Activated T-cell treated with anti-CD3 and anti-CD28 coated beads, Interleukin-2, amount 50 U/mL, for 72 hours (primary cell): ENCODE measurements around the gene BRAT1. TPM values are rescaled to one million over a fixed set of nuclear protein-coding genes. Genes with fewer than 3 reads are reported as not detected.

Source experiments
- ATAC-seq, 2 donors: fragments of 150-1000 bp; cut with Tn5 transposase; replicated peaks in 1 of 2; 2 replicates each; pipeline ENCODE4 v1.10.0; 2021; ENCODE audit warnings: moderate library complexity in 2 of 2, mild to moderate bottlenecking in 1 of 2
- DNase-seq, 2 donors: peaks; one replicate each; pipeline ENCODE4 v3.0.0; 2021 to 2022; ENCODE audit warnings: mixed read lengths in 1 of 2
- H3K27ac Mint-ChIP-seq: one replicate; pipeline ENCODE4 v1.8.0; 2022; ENCODE audit warnings: mild to moderate bottlenecking, moderate library complexity, mixed read lengths
- H3K27me3 Mint-ChIP-seq: one replicate; pipeline ENCODE4 v1.8.0; 2022; ENCODE audit warnings: low read depth, mixed read lengths
- H3K36me3 Mint-ChIP-seq, 2 donors: one replicate each; pipeline ENCODE4 v1.8.0; 2022; ENCODE audit warnings: mixed read lengths in 2 of 2, mild to moderate bottlenecking in 1 of 2; ENCODE audit not compliant: insufficient read depth in 2 of 2
- H3K4me1 Mint-ChIP-seq: one replicate; pipeline ENCODE4 v1.8.0; 2022; ENCODE audit warnings: low read depth, mixed read lengths
- H3K4me3 Mint-ChIP-seq, 2 donors: one replicate each; pipeline ENCODE4 v1.8.0; 2022; ENCODE audit warnings: mild to moderate bottlenecking in 2 of 2, mixed read lengths in 2 of 2, moderate library complexity in 2 of 2
- H3K9me3 Mint-ChIP-seq, 2 donors: one replicate each; pipeline ENCODE4 v1.8.0; 2022; ENCODE audit warnings: mixed read lengths in 2 of 2
- total RNA-seq, 2 donors: library from RNA; stranded (reverse); gene quantifications; one replicate each; pipeline ENCODE4 v1.2.3, GENCODE V29; 2022

The BRAT1 gene
- total RNA-seq, 2 donors from 2014 or later = 28.0 to 35.2 TPM

- peaks cover 5 to 8% of the 10 kb centered on the region in 2 donors for H3K9me3 Mint-ChIP-seq
- H3K27me3 Mint-ChIP-seq = peaks cover 6% of the 10 kb centered on the region
- H3K27ac Mint-ChIP-seq = no peak overlapping the region
- DNase-seq (no peak), ATAC-seq (no peak)
- H3K4me3 Mint-ChIP-seq = no peak overlapping the region
- H3K36me3 Mint-ChIP-seq = no peaks in the 10 kb centered on the region
- H3K4me1 Mint-ChIP-seq = no peaks in the 10 kb centered on the region
Measured at GRCh38 chr7:2488681-2489080, 66.6 kb downstream of the BRAT1 start.

- H3K9me3 Mint-ChIP-seq = peaks cover 5 to 8% of the 10 kb centered on the region in 2 donors
- no peak overlapping the region for H3K4me3 Mint-ChIP-seq
Measured at GRCh38 chr7:2488272-2488645, 67.1 kb downstream of the BRAT1 start.

More at GRCh38 chr7:2488272-2488645, 67.1 kb downstream of the BRAT1 start:
- no peak for DNase-seq
- H3K36me3 Mint-ChIP-seq = no peaks in the 10 kb centered on the region
- H3K27me3 Mint-ChIP-seq = peaks cover 6% of the 10 kb centered on the region
- ATAC-seq = no peak
- H3K4me1 Mint-ChIP-seq = no peaks in the 10 kb centered on the region
- no peak overlapping the region for H3K27ac Mint-ChIP-seq

Other genes starting within 250 kb of the BRAT1 start
- gene SNX8, start 241.1 kb downstream of the BRAT1 start, total RNA-seq = 10 to 100 TPM; 25.5 to 31.2 TPM
- gene EIF3B, start 200.7 kb downstream of the BRAT1 start, total RNA-seq = 100 to 1,000 TPM; 120 to 121 TPM
- 10 to 100 TPM in 1 of 2 donors, 1 to 10 TPM in 1; 5.1 to 10.6 TPM for gene CHST12, start 151.9 kb downstream of the BRAT1 start, total RNA-seq
- not detected for gene GRIFIN, start 79.1 kb downstream of the BRAT1 start, total RNA-seq
- 10 to 100 TPM; 23.0 to 30.0 TPM for gene LFNG, start 35.8 kb downstream of the BRAT1 start, total RNA-seq
- 10 to 100 TPM; 11.8 to 12.2 TPM for gene IQCE, start 3.5 kb upstream of the BRAT1 start, total RNA-seq
- 10 to 100 TPM; 30.0 to 36.4 TPM for gene TTYH3, start 76.5 kb upstream of the BRAT1 start, total RNA-seq
- 1 to 10 TPM in 1 of 2 donors, under 1 TPM in 1; 0.34 to 1.3 TPM for gene AMZ1, start 132.7 kb upstream of the BRAT1 start, total RNA-seq